Measurements from ENCODE around the gene GNB3.

The GNB3 gene

GRCh38 chr12:6826734-6827436 lies 13.8 kb upstream of the GNB3 start:
- ATAC-seq, result no peak

GRCh38 chr12:6827437-6827911 lies 13.3 kb upstream of the GNB3 start:
- peak; percentile 68 for ATAC-seq
- TF ChIP-seq ZNF70 (CRISPR knock-in tag; IDR thresholded peaks at IDR 0.05) (no peak), ISL1 (CRISPR knock-in tag; IDR thresholded peaks at IDR 0.05) (no peak), GLIS3 (CRISPR knock-in tag; IDR thresholded peaks at IDR 0.05) (no peak), ZC3H10 (CRISPR knock-in tag; IDR thresholded peaks at IDR 0.05) (no peak), CSDC2 (CRISPR knock-in tag; IDR thresholded peaks at IDR 0.05) (no peak), CSRNP3 (CRISPR knock-in tag; IDR thresholded peaks at IDR 0.05) (no peak)

More at GRCh38 chr12:6826734-6827436, 13.8 kb upstream of the GNB3 start:
- TF ChIP-seq GLIS3 (CRISPR knock-in tag; IDR thresholded peaks at IDR 0.05) (no peak), PPARA (CRISPR knock-in tag; IDR thresholded peaks at IDR 0.05; ENCODE audit: borderline replicate concordance) (no peak), OSR1 (CRISPR knock-in tag; IDR thresholded peaks at IDR 0.05) (no peak), ARNTL (CRISPR knock-in tag; IDR thresholded peaks at IDR 0.05; ENCODE audit: borderline replicate concordance, low read depth) (no peak), CSRNP3 (CRISPR knock-in tag; IDR thresholded peaks at IDR 0.05) (no peak), POU6F1 (CRISPR knock-in tag; IDR thresholded peaks at IDR 0.05; ENCODE audit: borderline replicate concordance, low read depth) (no peak), ZC3H10 (CRISPR knock-in tag; IDR thresholded peaks at IDR 0.05) (no peak)

GRCh38 chr12:6827982-6828780 lies 12.5 kb upstream of the GNB3 start, which contains the start of gene P3H3:
Gene P3H3, plus strand, starts transcription at chr12:6828407. Its CDS starts 34 bp downstream, at chr12:6828441.
- TF ChIP-seq TOX (CRISPR knock-in tag; IDR thresholded peaks at IDR 0.05; ENCODE audit: borderline replicate concordance) (no peak), OSR1 (CRISPR knock-in tag; IDR thresholded peaks at IDR 0.05) (no peak), RARB (CRISPR knock-in tag; IDR thresholded peaks at IDR 0.05) (no peak), PPARA (CRISPR knock-in tag; IDR thresholded peaks at IDR 0.05; ENCODE audit: borderline replicate concordance) (no peak), TCF4 (CRISPR knock-in tag; IDR thresholded peaks at IDR 0.05; ENCODE audit: borderline replicate concordance) (no peak), ZNF70 (CRISPR knock-in tag; IDR thresholded peaks at IDR 0.05) (no peak), ARNTL (CRISPR knock-in tag; IDR thresholded peaks at IDR 0.05; ENCODE audit: borderline replicate concordance, low read depth) (no peak)

GRCh38 chr12:6828781-6829535 lies 11.8 kb upstream of the GNB3 start:
- TF ChIP-seq PPARA (CRISPR knock-in tag; IDR thresholded peaks at IDR 0.05; ENCODE audit: borderline replicate concordance), result no peak
- TF ChIP-seq CREB5 (CRISPR knock-in tag; IDR thresholded peaks at IDR 0.05; ENCODE audit: low read depth), result no peak
- TF ChIP-seq ESRRG (CRISPR knock-in tag; IDR thresholded peaks at IDR 0.05), result no peak
- TF ChIP-seq CSDC2 (CRISPR knock-in tag; IDR thresholded peaks at IDR 0.05), result no peak
- TF ChIP-seq RARB (CRISPR knock-in tag; IDR thresholded peaks at IDR 0.05), result no peak
- no peak for TF ChIP-seq ZC3H10 (CRISPR knock-in tag; IDR thresholded peaks at IDR 0.05)
- no peak for TF ChIP-seq ZFP3 (CRISPR knock-in tag; IDR thresholded peaks at IDR 0.05)
- TF ChIP-seq TOX (CRISPR knock-in tag; IDR thresholded peaks at IDR 0.05; ENCODE audit: borderline replicate concordance), result no peak
- no peak for TF ChIP-seq TCF4 (CRISPR knock-in tag; IDR thresholded peaks at IDR 0.05; ENCODE audit: borderline replicate concordance)
- no peak for TF ChIP-seq ZFP30 (CRISPR knock-in tag; IDR thresholded peaks at IDR 0.05)
- TF ChIP-seq OSR1 (CRISPR knock-in tag; IDR thresholded peaks at IDR 0.05), result no peak
- no peak for TF ChIP-seq ARNTL (CRISPR knock-in tag; IDR thresholded peaks at IDR 0.05; ENCODE audit: borderline replicate concordance, low read depth)
- no peak for TF ChIP-seq POU6F1 (CRISPR knock-in tag; IDR thresholded peaks at IDR 0.05; ENCODE audit: borderline replicate concordance, low read depth)
- no peak for TF ChIP-seq ZNF565 (CRISPR knock-in tag; conservative IDR thresholded peaks at IDR 0.05; ENCODE audit: low read depth)
- peak; percentile 60 for ATAC-seq

More at GRCh38 chr12:6827982-6828780, 12.5 kb upstream of the GNB3 start, which contains the start of gene P3H3:
- peak; percentile 32 for ATAC-seq

Data from SK-N-SH treated with all-trans-retinoic acid at 6 μM for 48 hours (cell line).